Esophagus squamous epithelium (tissue), 4 donors: ENCODE results near the gene VSNL1.

Experiments used
- POLR2A ChIP-seq, 4 donors: fragments of 450-650 bp; IDR thresholded peaks; one replicate each; pipeline ENCODE4 v1.6.1; 2017; ENCODE audit warnings: antibody characterized with exemption in 4 of 4, mild to moderate bottlenecking in 4 of 4, moderate library complexity in 3 of 4
- TF ChIP-seq, protein P1 (sequence below), 6 experiments: fragments of 450-650 bp in 4 of 6; fragments of 200-600 bp in 2 of 6; sonication (generic) in 2 of 6; IDR thresholded peaks; one replicate each; pipeline ENCODE4 v1.5.1; 2016 to 2019; ENCODE audit warnings: antibody characterized with exemption in 6 of 6, mild to moderate bottlenecking in 4 of 6, moderate library complexity in 4 of 6

DNA sequence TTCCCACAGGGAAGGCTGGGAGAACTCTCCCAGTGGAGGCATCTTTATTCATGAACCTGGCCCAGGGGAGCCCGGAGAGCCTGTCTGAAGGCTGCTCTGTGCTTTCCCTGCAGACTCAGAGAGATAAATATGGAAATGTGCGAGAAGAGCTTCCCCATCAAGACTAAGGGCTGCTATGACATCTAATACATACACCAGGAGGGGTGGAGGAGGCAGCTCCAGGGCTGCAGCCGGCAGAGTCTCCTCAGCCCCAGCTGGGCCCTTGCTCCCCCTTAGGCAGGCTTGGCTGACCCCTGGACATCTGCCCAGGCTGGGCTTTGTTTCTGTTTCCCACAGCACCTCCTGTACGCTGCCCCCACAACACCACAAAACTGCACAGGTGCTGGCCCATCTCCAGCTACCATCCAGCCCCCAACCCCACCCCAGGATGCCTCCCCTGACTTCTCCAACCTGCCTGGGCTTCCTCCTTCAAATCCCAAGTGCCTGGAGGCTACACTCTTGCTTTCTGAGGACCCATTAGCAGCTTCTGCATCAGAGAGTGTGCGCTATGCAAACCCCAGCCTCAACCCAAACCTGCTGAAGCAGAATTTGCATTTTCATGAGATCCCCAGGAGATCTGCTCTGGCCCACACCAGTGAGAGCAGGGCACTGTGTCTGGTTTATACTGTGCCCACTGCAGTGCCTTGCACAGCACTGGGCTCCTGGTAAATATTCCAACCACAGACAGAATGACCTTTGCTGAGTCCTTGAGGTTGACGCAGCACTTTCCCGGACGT is 96.8 kb downstream of the VSNL1 start:
- TF ChIP-seq POLR2A (IDR thresholded peaks at IDR 0.05): no peak
- TF ChIP-seq, protein P1, sequence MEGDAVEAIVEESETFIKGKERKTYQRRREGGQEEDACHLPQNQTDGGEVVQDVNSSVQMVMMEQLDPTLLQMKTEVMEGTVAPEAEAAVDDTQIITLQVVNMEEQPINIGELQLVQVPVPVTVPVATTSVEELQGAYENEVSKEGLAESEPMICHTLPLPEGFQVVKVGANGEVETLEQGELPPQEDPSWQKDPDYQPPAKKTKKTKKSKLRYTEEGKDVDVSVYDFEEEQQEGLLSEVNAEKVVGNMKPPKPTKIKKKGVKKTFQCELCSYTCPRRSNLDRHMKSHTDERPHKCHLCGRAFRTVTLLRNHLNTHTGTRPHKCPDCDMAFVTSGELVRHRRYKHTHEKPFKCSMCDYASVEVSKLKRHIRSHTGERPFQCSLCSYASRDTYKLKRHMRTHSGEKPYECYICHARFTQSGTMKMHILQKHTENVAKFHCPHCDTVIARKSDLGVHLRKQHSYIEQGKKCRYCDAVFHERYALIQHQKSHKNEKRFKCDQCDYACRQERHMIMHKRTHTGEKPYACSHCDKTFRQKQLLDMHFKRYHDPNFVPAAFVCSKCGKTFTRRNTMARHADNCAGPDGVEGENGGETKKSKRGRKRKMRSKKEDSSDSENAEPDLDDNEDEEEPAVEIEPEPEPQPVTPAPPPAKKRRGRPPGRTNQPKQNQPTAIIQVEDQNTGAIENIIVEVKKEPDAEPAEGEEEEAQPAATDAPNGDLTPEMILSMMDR (IDR thresholded peaks at IDR 0.05): no peak
